Prostate gland (tissue), 2 donors: Measurements from ENCODE around the gene PNMT. TPM values are rescaled to one million over a fixed set of nuclear protein-coding genes. Genes with fewer than 3 reads are reported as not detected.
A peak's percentile ranks its signal among the peaks of the same experiment; 100 is the strongest.

Experiments
- DNase-seq: peaks from one replicate; pipeline ENCODE4 v3.0.0-alpha.2; 2019; ENCODE audit warnings: low spot score
- H3K27ac ChIP-seq, 2 donors: fragments of 200-600 bp; sonication (generic); 2 replicates each; pipeline ENCODE4 v1.5.1; 2017 to 2019
- H3K27me3 ChIP-seq: fragments of 200-600 bp; sonication (generic); replicated peaks from 2 replicates; pipeline ENCODE4 v1.5.1; 2019; ENCODE audit not compliant: insufficient read depth
- H3K36me3 ChIP-seq, 2 donors: fragments of 200-600 bp; sonication (generic); 1 replicate in 1 of 2; 2 replicates in 1 of 2; pipeline versions ENCODE4 v1.5.1 to v1.8.1; 2017 to 2019
- H3K4me1 ChIP-seq: fragments of 200-600 bp; sonication (generic); replicated peaks from 2 replicates; pipeline ENCODE4 v1.5.1; 2019
- H3K4me3 ChIP-seq, 2 donors: fragments of 200-600 bp; sonication (generic); 2 replicates each; pipeline ENCODE4 v1.5.1; 2017 to 2019
- H3K9me3 ChIP-seq: fragments of 200-600 bp; sonication (generic); 2 replicates; pipeline ENCODE4 v1.5.1; 2017
- POLR2A ChIP-seq: fragments of 450-650 bp; IDR thresholded peaks from one replicate; pipeline ENCODE4 v1.6.1; 2016; ENCODE audit warnings: antibody characterized with exemption, mild to moderate bottlenecking
- POLR2AphosphoS5 ChIP-seq: sonication (generic); formaldehyde crosslinking; IDR thresholded peaks from one replicate; pipeline ENCODE4 v1.6.1; 2017; ENCODE audit warnings: antibody characterized with exemption
- WGBS: methylation state at CpG from one replicate; pipeline ENCODE4 v1.1.5; 2018; 5-methylcytosine and 5-hydroxymethylcytosine counted together
- intact Hi-C: fragments of 100-400 bp; cut with DNase I; formaldehyde crosslinking; loops from one replicate; pipeline ENCODE4 v1.14.2; 2022
- total RNA-seq, 2 donors: library from RNA; depleted of rRNA; stranded (reverse); fragments of >200 nt; gene quantifications; one replicate each; pipeline ENCODE4 v1.1.0, GENCODE V29; 2016
- TF ChIP-seq, protein P1 (sequence below), 4 experiments: fragments of 200-600 bp in 2 of 4; fragments of 450-650 bp in 2 of 4; sonication (generic) in 2 of 4; IDR thresholded peaks; 1 replicate in 3 of 4; 2 replicates in 1 of 4; pipeline ENCODE4 v1.5.1; 2016 to 2019; ENCODE audit warnings: antibody characterized with exemption in 4 of 4, mild to moderate bottlenecking in 2 of 4, moderate library complexity in 2 of 4

PNMT gene
- total RNA-seq, 2 donors from 2014 or later = 2.7 to 5.8 TPM

DNA sequence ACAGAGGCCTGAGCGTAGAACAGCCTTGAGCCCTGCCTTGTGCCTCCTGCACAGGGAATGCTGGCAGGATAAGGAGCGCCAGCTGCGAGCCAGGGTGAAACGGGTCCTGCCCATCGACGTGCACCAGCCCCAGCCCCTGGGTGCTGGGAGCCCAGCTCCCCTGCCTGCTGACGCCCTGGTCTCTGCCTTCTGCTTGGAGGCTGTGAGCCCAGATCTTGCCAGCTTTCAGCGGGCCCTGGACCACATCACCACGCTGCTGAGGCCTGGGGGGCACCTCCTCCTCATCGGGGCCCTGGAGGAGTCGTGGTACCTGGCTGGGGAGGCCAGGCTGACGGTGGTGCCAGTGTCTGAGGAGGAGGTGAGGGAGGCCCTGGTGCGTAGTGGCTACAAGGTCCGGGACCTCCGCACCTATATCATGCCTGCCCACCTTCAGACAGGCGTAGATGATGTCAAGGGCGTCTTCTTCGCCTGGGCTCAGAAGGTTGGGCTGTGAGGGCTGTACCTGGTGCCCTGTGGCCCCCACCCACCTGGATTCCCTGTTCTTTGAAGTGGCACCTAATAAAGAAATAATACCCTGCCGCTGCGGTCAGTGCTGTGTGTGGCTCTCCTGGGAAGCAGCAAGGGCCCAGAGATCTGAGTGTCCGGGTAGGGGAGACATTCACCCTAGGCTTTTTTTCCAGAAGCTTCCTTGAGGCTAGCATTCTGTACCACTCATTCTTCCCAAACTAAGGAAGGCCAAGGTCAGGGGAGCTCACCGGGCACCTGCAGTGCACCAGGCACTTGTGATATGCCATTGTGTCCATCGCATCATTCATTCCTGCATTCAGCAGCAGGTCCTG, 1.9 kb downstream of the PNMT start:
- TF ChIP-seq, protein P1, sequence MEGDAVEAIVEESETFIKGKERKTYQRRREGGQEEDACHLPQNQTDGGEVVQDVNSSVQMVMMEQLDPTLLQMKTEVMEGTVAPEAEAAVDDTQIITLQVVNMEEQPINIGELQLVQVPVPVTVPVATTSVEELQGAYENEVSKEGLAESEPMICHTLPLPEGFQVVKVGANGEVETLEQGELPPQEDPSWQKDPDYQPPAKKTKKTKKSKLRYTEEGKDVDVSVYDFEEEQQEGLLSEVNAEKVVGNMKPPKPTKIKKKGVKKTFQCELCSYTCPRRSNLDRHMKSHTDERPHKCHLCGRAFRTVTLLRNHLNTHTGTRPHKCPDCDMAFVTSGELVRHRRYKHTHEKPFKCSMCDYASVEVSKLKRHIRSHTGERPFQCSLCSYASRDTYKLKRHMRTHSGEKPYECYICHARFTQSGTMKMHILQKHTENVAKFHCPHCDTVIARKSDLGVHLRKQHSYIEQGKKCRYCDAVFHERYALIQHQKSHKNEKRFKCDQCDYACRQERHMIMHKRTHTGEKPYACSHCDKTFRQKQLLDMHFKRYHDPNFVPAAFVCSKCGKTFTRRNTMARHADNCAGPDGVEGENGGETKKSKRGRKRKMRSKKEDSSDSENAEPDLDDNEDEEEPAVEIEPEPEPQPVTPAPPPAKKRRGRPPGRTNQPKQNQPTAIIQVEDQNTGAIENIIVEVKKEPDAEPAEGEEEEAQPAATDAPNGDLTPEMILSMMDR (IDR thresholded peaks at IDR 0.05) = no peak
- TF ChIP-seq POLR2AphosphoS5 = no peak
- TF ChIP-seq POLR2A = no peak
- intact Hi-C loops = loop anchor here (5.0 kb wide), 1 partner anchor 48 kb away; no protein-coding TSS in a partner anchor
- Histone ChIP-seq H3K27ac (no peak overlapping the region), H3K4me1 (peaks cover 10% of the 10 kb centered on the region), H3K9me3 (no peaks in the 10 kb centered on the region), H3K36me3 (no peaks in the 10 kb centered on the region), H3K27me3 (no peaks in the 10 kb centered on the region), H3K4me3 (no peak overlapping the region)
- no peak for DNase-seq
- WGBS = 85% methylated on average over 23 of the region's 23 CpGs

DNA sequence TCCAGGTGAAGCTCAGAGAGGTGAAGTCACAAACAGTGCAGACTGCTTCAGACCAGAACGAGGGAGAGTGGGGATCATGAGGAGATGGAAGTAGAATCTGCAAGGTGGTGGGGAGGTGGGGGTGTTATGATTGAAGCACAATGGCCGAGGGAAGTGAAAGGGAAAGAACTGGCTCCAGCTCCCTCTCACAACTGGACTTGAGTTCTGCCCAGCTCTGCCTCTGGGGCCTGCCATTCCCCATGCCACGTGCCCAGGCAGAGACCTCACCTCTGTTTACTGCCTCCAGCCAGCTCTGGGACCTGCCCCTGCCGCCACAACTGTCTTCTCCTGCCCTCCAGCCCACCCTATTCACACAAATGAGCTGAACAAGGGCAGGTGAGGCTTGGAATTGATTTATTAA, 2.5 kb downstream of the PNMT start:
- H3K27me3 ChIP-seq = no peaks in the 10 kb centered on the region
- no peaks in the 10 kb centered on the region for H3K9me3 ChIP-seq
- TF ChIP-seq POLR2A (no peak), POLR2AphosphoS5 (no peak)
- TF ChIP-seq, protein P1 (IDR thresholded peaks at IDR 0.05) = no peak
- H3K36me3 ChIP-seq = no peaks in the 10 kb centered on the region
- H3K27ac ChIP-seq = no peak overlapping the region
- WGBS = 65% methylated on average over 4 of the region's 4 CpGs
- H3K4me1 ChIP-seq = peaks cover 15% of the 10 kb centered on the region
- H3K4me3 ChIP-seq = no peak overlapping the region
- intact Hi-C loops = loop anchor here (5.0 kb wide), 1 partner anchor 48 kb away; no protein-coding TSS in a partner anchor
- no peak for DNase-seq

DNA sequence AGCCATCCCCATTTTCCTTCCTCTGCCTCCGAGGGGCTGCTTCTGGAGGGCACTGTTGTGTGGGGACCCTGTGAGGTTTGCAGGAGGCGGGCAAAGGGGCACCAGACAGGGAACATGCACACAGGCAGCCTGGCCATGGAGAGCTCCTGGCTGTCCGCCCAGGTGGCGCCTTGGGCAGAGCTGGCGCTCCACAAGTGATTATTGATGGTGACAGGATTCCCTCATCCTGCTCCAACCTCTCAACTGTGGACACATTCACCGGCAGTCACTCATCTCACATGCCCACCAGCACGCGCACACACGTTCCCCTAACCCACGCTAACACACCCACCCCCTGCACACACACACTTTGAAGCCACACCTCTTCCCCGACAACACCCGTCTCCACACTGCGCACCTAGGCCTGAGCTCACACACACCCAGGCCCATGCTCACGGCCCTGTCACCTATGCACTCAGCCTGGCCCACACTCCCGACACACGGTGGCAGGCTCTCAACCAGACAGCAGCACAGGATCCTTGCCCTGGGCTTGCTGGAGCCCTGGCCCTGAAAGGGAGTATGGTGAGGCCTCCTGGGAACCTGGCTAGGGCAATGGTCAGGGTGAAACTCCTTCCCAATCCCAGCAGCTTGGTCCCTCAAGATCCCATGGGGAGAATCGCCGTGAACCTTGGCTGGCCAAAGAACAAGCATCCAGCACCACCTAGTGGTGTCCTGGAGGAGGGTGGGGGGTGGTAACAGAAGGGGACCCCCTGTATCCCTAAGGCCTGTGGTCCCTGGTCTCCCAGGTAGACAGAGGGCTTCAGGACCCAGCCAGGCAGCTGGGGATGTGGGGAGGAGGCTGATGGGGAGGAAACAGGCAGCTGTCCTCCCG, 3.6 kb downstream of the PNMT start:
- intact Hi-C loops = loop anchor here (5.0 kb wide), 1 partner anchor 50 kb away; no protein-coding TSS in a partner anchor
- H3K9me3 ChIP-seq = no peaks in the 10 kb centered on the region
- H3K4me1 ChIP-seq = peaks cover 23% of the 10 kb centered on the region
- no peak overlapping the region for H3K4me3 ChIP-seq
- H3K27me3 ChIP-seq = no peaks in the 10 kb centered on the region
- H3K36me3 ChIP-seq = no peaks in the 10 kb centered on the region
- H3K27ac ChIP-seq = no peak overlapping the region
- 39% methylated on average over 19 of the region's 19 CpGs for WGBS
- peak; percentile 5 for TF ChIP-seq POLR2AphosphoS5
- TF ChIP-seq, protein P1 (IDR thresholded peaks at IDR 0.05) = peak in 3 of 4 experiments; percentile 41 to 71 (median 69)
- TF ChIP-seq POLR2A = peak; percentile 15
- DNase-seq = peak; percentile 39

DNA sequence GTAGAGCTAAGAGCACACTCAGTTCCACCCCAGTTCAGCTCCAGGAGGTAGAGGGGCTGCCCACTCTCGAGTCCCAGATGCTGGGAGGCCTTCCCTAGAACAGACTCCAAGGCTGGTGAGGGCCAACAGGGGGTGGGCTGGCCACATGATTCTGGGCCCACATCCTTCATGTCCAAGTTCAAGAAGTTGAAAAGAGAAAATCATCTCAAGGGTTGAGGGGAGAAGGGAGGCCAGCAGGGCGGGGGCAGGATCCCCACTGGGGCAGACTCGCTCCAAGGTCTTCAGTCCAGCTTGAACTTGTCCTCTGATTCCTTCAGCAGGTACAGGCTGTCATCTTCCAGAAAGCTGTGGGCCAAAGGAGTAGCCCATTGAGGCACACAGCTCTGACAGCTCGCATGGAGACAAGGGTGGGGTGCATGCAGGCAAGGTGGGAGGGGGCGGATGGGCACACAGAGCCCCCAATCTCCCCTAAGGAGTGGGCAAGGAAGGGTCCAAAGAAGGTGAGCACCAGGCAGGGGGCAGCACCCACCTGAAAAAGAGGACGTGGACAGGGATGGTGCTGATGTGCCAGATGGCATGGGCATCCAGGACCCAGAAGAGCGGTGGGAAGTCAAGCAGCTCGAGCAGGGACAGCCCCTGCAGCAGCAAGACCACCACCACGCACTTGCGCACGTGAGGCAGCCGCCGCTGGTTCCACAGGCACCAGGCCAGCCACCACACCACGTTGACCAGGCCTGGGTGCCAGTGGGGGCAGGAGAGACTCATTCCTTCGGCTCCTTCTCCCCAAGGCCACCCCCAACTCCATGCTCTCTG, 4.5 kb downstream of the PNMT start:
- Histone ChIP-seq H3K36me3 (no peaks in the 10 kb centered on the region), H3K27ac (no peak overlapping the region), H3K4me1 (peaks cover 20% of the 10 kb centered on the region), H3K9me3 (no peaks in the 10 kb centered on the region), H3K27me3 (no peaks in the 10 kb centered on the region), H3K4me3 (no peak overlapping the region)
- TF ChIP-seq POLR2AphosphoS5 = no peak
- no peak for TF ChIP-seq POLR2A
- TF ChIP-seq, protein P1 (IDR thresholded peaks at IDR 0.05) = no peak
- WGBS = 87% methylated on average over 15 of the region's 15 CpGs
- DNase-seq = no peak
- intact Hi-C loops = loop anchor here (5.0 kb wide), 1 partner anchor 50 kb away; no protein-coding TSS in a partner anchor
